A549 (cell line): ENCODE results near the gene MAT2A. TPM values are rescaled to one million over a fixed set of nuclear protein-coding genes. Genes with fewer than 3 reads are reported as not detected.

ENCODE experiments used
- BHLHE40 ChIP-seq: IDR thresholded peaks from 2 replicates; pipeline ENCODE4 v1.6.1; 2012; ENCODE audit warnings: low read depth, low read length, inconsistent platforms
- CBX8 ChIP-seq: fragments of 200-600 bp; sonication (generic); IDR thresholded peaks from 2 replicates; pipeline ENCODE4 v1.6.1; 2016
- CEBPB ChIP-seq, 2 experiments: fragments of >200 bp in 1 of 2; sonication (Bioruptor Twin) in 1 of 2; formaldehyde crosslinking in 1 of 2; IDR thresholded peaks; 2 replicates each; pipeline ENCODE4 v1.6.1; 2012 to 2016
- EHMT2 ChIP-seq: fragments of 200-600 bp; sonication (generic); IDR thresholded peaks from 2 replicates; pipeline ENCODE4 v1.6.1; 2016; ENCODE audit warnings: antibody characterized with exemption, low read depth, mild to moderate bottlenecking, moderate library complexity
- ESRRA ChIP-seq: fragments of 150-350 bp; IDR thresholded peaks from 2 replicates; pipeline ENCODE4 v1.6.1; 2014; ENCODE audit warnings: mild to moderate bottlenecking, low read length, borderline replicate concordance
- FOSB ChIP-seq: fragments of 250-450 bp; sonication (Bioruptor Pico); IDR thresholded peaks from 2 replicates; pipeline ENCODE4 v1.5.0; 2020; ENCODE audit warnings: mild to moderate bottlenecking, moderate library complexity
- FOSL2 ChIP-seq, 2 experiments: fragments of 450-650 bp in 1 of 2; fragments of >200 bp in 1 of 2; sonication (Bioruptor Twin) in 1 of 2; formaldehyde crosslinking; IDR thresholded peaks; 2 replicates each; pipeline versions ENCODE4 v1.5.0 to v1.6.1; 2016 to 2020; ENCODE audit warnings: mild to moderate bottlenecking in 1 of 2, moderate library complexity in 1 of 2
- GATA3 ChIP-seq: IDR thresholded peaks from 2 replicates; pipeline ENCODE4 v1.6.1; 2012; ENCODE audit warnings: borderline replicate concordance
- HEYL ChIP-seq: fragments of 250-450 bp; sonication (Bioruptor Pico); IDR thresholded peaks from 2 replicates; pipeline ENCODE4 v1.8.0; 2021; ENCODE audit warnings: mild to moderate bottlenecking, moderate library complexity
- HOXA7 ChIP-seq: fragments of 250-450 bp; sonication (Bioruptor Pico); IDR thresholded peaks from 2 replicates; pipeline ENCODE4 v1.5.0; 2020; ENCODE audit warnings: mild to moderate bottlenecking, moderate library complexity
- HOXB5 ChIP-seq: fragments of 250-450 bp; sonication (Bioruptor Pico); IDR thresholded peaks from 2 replicates; pipeline ENCODE4 v1.5.0; 2020; ENCODE audit warnings: mild to moderate bottlenecking, moderate library complexity
- JUN ChIP-seq, 2 experiments: fragments of >200 bp; sonication (Bioruptor Twin); formaldehyde crosslinking; IDR thresholded peaks; 2 replicates in 1 of 2; 3 replicates in 1 of 2; pipeline ENCODE4 v1.6.1; 2016 to 2017
- KDM5A ChIP-seq: fragments of 200-600 bp; sonication (generic); IDR thresholded peaks from 2 replicates; pipeline ENCODE4 v1.6.1; 2016; ENCODE audit warnings: antibody characterized with exemption, mild to moderate bottlenecking
- MAFK ChIP-seq: fragments of 450-650 bp; IDR thresholded peaks from 2 replicates; pipeline ENCODE4 v1.6.1; 2014; ENCODE audit not compliant: partially characterized antibody
- NFE2L2 ChIP-seq: fragments of 150-350 bp; conservative IDR thresholded peaks from 2 replicates; pipeline ENCODE4 v1.6.1; 2014; ENCODE audit warnings: low read length
- NPAS2 ChIP-seq: fragments of 250-450 bp; sonication (Bioruptor Pico); IDR thresholded peaks from 2 replicates; pipeline ENCODE4 v1.8.0; 2022; ENCODE audit warnings: mild to moderate bottlenecking, moderate library complexity, borderline replicate concordance
- POLR2A ChIP-seq: IDR thresholded peaks from 2 replicates; pipeline ENCODE4 v1.6.1; 2012; ENCODE audit warnings: mild to moderate bottlenecking, low read length
- RAD21 ChIP-seq, 2 experiments: fragments of >200 bp in 1 of 2; sonication (Bioruptor Twin) in 1 of 2; formaldehyde crosslinking in 1 of 2; IDR thresholded peaks in 1 of 2; conservative IDR thresholded peaks in 1 of 2; 2 replicates in 1 of 2; 3 replicates in 1 of 2; pipeline ENCODE4 v1.6.1; 2012 to 2018; ENCODE audit warnings: inconsistent platforms in 1 of 2
- SMC3 ChIP-seq: fragments of >200 bp; sonication (Bioruptor Twin); formaldehyde crosslinking; IDR thresholded peaks from 3 replicates; pipeline ENCODE4 v1.6.1; 2018; ENCODE audit warnings: inconsistent platforms
- SREBF2 ChIP-seq: fragments of 450-650 bp; IDR thresholded peaks from 2 replicates; pipeline ENCODE4 v1.6.1; 2014; ENCODE audit warnings: mild to moderate bottlenecking, moderate library complexity
- TP53 ChIP-seq: fragments of 250-450 bp; sonication (Bioruptor Pico); IDR thresholded peaks from 2 replicates; pipeline ENCODE4 v1.5.0; 2021; ENCODE audit warnings: mild to moderate bottlenecking, moderate library complexity
- ZFP36 ChIP-seq: fragments of 450-650 bp; IDR thresholded peaks from 2 replicates; pipeline ENCODE4 v1.6.1; 2014; ENCODE audit warnings: borderline replicate concordance; ENCODE audit not compliant: partially characterized antibody
- ZNF302 ChIP-seq: fragments of 250-450 bp; sonication (Bioruptor Pico); IDR thresholded peaks from 2 replicates; pipeline ENCODE4 v1.9.0; 2021; ENCODE audit warnings: inconsistent platforms, mild to moderate bottlenecking, moderate library complexity
- polyA plus RNA-seq, 4 experiments: library from polyadenylated mRNA; depleted of rRNA in 3 of 4; stranded (reverse); fragments of >200 nt; fragmentation: RNase III in 1 of 4; extraction: RNeasy Plus Mini Kit Qiagen cat#74134 plus additional on column Dnase treatment in 1 of 4; gene quantifications; 2 replicates in 3 of 4; 3 replicates in 1 of 4; pipeline ENCODE4 v1.2.3, GENCODE V29; 2011 to 2017
- TF ChIP-seq, protein P1 (sequence below): fragments of 250-450 bp; sonication (Bioruptor Pico); IDR thresholded peaks from 2 replicates; pipeline ENCODE4 v1.5.0; 2020; ENCODE audit warnings: low read depth, mild to moderate bottlenecking, moderate library complexity
- TF ChIP-seq, protein P2 (sequence below): IDR thresholded peaks from 2 replicates; pipeline ENCODE4 v1.6.1; 2012
- TF ChIP-seq, protein P3 (sequence below): fragments of >200 bp; sonication (Bioruptor Twin); formaldehyde crosslinking; IDR thresholded peaks from 2 replicates; pipeline ENCODE4 v1.6.1; 2016
- TF ChIP-seq, protein P4 (sequence below): fragments of 200-600 bp; sonication (generic); IDR thresholded peaks from 2 replicates; pipeline ENCODE4 v1.6.1; 2016; ENCODE audit warnings: antibody characterized with exemption, mild to moderate bottlenecking, moderate library complexity
- TF ChIP-seq, protein P5 (sequence below): fragments of 150-350 bp; IDR thresholded peaks from 2 replicates; pipeline ENCODE4 v1.6.1; 2014; ENCODE audit warnings: low read depth, mild to moderate bottlenecking, low read length
- TF ChIP-seq, protein P6 (sequence below): IDR thresholded peaks from 2 replicates; pipeline ENCODE4 v1.6.1; 2012; ENCODE audit warnings: low read depth, borderline replicate concordance
- TF ChIP-seq, protein P7 (sequence below): fragments of 250-450 bp; sonication (Bioruptor Pico); IDR thresholded peaks from 2 replicates; pipeline ENCODE4 v1.5.0; 2021; ENCODE audit warnings: mild to moderate bottlenecking, moderate library complexity, borderline replicate concordance
- TF ChIP-seq, protein P8 (sequence below): fragments of >200 bp; sonication (Bioruptor Twin); formaldehyde crosslinking; IDR thresholded peaks from 3 replicates; pipeline ENCODE4 v1.5.1; 2016

The MAT2A gene
- polyA plus RNA-seq, 2 of the 4 experiments (the other 2 are of a cell fraction) = 370 to 1,024 TPM

DNA sequence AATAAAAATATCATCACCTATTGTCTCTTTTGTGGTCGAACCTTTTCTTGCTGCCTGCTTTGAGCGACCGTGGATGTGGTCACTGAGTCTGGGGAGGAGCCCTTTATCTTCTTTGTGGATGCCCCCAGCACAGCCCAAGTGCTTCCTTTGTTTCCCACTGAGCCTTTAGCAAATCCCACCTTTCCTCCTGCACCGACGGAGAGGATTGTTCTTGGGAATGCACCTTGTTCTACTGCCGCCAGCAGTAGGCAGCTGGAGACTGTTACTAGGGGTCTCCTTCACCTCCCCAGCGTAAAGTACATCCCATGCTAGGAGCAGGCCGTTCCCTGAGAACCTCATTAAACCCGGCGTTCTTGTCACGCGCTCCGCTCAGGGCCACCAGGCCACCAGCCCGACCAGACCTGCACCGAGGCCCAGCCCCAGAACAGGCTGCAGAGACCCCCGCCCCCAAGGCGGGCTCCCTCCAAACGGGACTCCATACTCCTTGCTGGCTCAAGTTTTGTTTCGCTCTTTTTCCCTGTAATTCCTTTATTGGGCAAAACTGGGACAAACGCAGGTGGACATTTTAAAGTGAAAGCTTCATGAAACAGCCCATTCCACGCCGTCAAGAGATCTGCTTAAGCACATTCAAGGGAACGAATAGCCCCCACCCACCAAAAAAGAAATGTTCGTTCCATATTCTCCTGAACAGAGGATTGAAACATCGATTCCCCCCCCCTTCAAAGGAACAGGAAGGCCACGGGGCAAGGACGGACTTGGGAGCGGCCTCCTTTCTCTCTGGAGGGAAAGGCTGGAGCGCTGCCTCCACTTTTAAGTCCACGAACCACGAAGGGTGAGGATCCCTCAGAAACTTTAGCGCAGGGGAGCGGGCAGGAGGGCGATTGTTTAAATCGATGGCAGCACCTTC, 1.1 kb upstream of the MAT2A start (continued):
- TF ChIP-seq, protein P1, sequence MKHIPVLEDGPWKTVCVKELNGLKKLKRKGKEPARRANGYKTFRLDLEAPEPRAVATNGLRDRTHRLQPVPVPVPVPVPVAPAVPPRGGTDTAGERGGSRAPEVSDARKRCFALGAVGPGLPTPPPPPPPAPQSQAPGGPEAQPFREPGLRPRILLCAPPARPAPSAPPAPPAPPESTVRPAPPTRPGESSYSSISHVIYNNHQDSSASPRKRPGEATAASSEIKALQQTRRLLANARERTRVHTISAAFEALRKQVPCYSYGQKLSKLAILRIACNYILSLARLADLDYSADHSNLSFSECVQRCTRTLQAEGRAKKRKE = no peak
- no peak for TF ChIP-seq ESRRA
- TF ChIP-seq TP53 (CRISPR knock-in tag) = peak; percentile 74; the same call in 1 of the 2 replicates
- TF ChIP-seq ZFP36 = no peak
- no peak for TF ChIP-seq SMC3
- no peak for TF ChIP-seq CEBPB (IDR thresholded peaks at IDR 0.05)
- TF ChIP-seq, protein P2, sequence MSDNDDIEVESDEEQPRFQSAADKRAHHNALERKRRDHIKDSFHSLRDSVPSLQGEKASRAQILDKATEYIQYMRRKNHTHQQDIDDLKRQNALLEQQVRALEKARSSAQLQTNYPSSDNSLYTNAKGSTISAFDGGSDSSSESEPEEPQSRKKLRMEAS = peak; percentile 41; the same call in 1 of the 2 replicates
- TF ChIP-seq HOXA7 (CRISPR knock-in tag) = no peak; the same call in 1 of the 2 replicates
- TF ChIP-seq KDM5A = no peak
- no peak for TF ChIP-seq RAD21 (conservative IDR thresholded peaks at IDR 0.05 in 1 of 2, IDR thresholded peaks at IDR 0.05 in 1 of 2)
- no peak for TF ChIP-seq FOSL2 (IDR thresholded peaks at IDR 0.05)
- no peak for TF ChIP-seq FOSL2 (CRISPR knock-in tag; IDR thresholded peaks at IDR 0.05)
- TF ChIP-seq POLR2A = peak; percentile 40
- 0 out of 2 replicates have a peak, but pooled peaks have one; percentile 38 for TF ChIP-seq HOXB5
- TF ChIP-seq JUN (IDR thresholded peaks at IDR 0.05) = no peak
- no peak for TF ChIP-seq NFE2L2
- TF ChIP-seq, protein P3, sequence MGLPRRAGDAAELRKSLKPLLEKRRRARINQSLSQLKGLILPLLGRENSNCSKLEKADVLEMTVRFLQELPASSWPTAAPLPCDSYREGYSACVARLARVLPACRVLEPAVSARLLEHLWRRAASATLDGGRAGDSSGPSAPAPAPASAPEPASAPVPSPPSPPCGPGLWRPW = no peak
- TF ChIP-seq MAFK = no peak
- TF ChIP-seq, protein P4, sequence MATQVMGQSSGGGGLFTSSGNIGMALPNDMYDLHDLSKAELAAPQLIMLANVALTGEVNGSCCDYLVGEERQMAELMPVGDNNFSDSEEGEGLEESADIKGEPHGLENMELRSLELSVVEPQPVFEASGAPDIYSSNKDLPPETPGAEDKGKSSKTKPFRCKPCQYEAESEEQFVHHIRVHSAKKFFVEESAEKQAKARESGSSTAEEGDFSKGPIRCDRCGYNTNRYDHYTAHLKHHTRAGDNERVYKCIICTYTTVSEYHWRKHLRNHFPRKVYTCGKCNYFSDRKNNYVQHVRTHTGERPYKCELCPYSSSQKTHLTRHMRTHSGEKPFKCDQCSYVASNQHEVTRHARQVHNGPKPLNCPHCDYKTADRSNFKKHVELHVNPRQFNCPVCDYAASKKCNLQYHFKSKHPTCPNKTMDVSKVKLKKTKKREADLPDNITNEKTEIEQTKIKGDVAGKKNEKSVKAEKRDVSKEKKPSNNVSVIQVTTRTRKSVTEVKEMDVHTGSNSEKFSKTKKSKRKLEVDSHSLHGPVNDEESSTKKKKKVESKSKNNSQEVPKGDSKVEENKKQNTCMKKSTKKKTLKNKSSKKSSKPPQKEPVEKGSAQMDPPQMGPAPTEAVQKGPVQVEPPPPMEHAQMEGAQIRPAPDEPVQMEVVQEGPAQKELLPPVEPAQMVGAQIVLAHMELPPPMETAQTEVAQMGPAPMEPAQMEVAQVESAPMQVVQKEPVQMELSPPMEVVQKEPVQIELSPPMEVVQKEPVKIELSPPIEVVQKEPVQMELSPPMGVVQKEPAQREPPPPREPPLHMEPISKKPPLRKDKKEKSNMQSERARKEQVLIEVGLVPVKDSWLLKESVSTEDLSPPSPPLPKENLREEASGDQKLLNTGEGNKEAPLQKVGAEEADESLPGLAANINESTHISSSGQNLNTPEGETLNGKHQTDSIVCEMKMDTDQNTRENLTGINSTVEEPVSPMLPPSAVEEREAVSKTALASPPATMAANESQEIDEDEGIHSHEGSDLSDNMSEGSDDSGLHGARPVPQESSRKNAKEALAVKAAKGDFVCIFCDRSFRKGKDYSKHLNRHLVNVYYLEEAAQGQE = no peak
- no peak for TF ChIP-seq GATA3
- no peak for TF ChIP-seq CBX8
- TF ChIP-seq, protein P5, sequence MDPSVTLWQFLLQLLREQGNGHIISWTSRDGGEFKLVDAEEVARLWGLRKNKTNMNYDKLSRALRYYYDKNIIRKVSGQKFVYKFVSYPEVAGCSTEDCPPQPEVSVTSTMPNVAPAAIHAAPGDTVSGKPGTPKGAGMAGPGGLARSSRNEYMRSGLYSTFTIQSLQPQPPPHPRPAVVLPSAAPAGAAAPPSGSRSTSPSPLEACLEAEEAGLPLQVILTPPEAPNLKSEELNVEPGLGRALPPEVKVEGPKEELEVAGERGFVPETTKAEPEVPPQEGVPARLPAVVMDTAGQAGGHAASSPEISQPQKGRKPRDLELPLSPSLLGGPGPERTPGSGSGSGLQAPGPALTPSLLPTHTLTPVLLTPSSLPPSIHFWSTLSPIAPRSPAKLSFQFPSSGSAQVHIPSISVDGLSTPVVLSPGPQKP = no peak
- TF ChIP-seq SREBF2 = no peak
- no peak for TF ChIP-seq HEYL (CRISPR knock-in tag)
- TF ChIP-seq, protein P6, sequence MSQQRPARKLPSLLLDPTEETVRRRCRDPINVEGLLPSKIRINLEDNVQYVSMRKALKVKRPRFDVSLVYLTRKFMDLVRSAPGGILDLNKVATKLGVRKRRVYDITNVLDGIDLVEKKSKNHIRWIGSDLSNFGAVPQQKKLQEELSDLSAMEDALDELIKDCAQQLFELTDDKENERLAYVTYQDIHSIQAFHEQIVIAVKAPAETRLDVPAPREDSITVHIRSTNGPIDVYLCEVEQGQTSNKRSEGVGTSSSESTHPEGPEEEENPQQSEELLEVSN = 0 out of 2 replicates have a peak, but pooled peaks have one; percentile 38
- TF ChIP-seq, protein P7, sequence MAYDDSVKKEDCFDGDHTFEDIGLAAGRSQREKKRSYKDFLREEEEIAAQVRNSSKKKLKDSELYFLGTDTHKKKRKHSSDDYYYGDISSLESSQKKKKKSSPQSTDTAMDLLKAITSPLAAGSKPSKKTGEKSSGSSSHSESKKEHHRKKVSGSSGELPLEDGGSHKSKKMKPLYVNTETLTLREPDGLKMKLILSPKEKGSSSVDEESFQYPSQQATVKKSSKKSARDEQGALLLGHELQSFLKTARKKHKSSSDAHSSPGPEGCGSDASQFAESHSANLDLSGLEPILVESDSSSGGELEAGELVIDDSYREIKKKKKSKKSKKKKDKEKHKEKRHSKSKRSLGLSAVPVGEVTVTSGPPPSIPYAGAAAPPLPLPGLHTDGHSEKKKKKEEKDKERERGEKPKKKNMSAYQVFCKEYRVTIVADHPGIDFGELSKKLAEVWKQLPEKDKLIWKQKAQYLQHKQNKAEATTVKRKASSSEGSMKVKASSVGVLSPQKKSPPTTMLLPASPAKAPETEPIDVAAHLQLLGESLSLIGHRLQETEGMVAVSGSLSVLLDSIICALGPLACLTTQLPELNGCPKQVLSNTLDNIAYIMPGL = no peak
- no peak for TF ChIP-seq FOSB (CRISPR knock-in tag)
- TF ChIP-seq ZNF302 (CRISPR knock-in tag) = no peak
- TF ChIP-seq, protein P8, sequence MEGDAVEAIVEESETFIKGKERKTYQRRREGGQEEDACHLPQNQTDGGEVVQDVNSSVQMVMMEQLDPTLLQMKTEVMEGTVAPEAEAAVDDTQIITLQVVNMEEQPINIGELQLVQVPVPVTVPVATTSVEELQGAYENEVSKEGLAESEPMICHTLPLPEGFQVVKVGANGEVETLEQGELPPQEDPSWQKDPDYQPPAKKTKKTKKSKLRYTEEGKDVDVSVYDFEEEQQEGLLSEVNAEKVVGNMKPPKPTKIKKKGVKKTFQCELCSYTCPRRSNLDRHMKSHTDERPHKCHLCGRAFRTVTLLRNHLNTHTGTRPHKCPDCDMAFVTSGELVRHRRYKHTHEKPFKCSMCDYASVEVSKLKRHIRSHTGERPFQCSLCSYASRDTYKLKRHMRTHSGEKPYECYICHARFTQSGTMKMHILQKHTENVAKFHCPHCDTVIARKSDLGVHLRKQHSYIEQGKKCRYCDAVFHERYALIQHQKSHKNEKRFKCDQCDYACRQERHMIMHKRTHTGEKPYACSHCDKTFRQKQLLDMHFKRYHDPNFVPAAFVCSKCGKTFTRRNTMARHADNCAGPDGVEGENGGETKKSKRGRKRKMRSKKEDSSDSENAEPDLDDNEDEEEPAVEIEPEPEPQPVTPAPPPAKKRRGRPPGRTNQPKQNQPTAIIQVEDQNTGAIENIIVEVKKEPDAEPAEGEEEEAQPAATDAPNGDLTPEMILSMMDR = no peak
- no peak for TF ChIP-seq BHLHE40
- TF ChIP-seq EHMT2 = no peak
- no peak for TF ChIP-seq NPAS2 (CRISPR knock-in tag)
